Smooth muscle cell (in vitro differentiated cells): ENCODE data around the gene PARD6G. TPM values are rescaled to one million over a fixed set of nuclear protein-coding genes. Genes with fewer than 3 reads are reported as not detected.

Experiments
- DNase-seq: peaks from one replicate; lab custom pipeline; 2025; ENCODE audit not compliant: unreplicated experiment; lab: John Stamatoyannopoulos, UW
- H2AFZ ChIP-seq: fragments of 200-600 bp; sonication (generic); 2 replicates; pipeline ENCODE4 v1.6.0; 2016; ENCODE audit warnings: antibody characterized with exemption, low read depth, mild to moderate bottlenecking
- H3F3A ChIP-seq: fragments of 200-600 bp; sonication (generic); 2 replicates; pipeline ENCODE4 v1.6.0; 2017; ENCODE audit warnings: antibody characterized with exemption, low read depth
- H3K27ac ChIP-seq: fragments of 200-600 bp; sonication (generic); 2 replicates; pipeline ENCODE4 v1.5.1; 2016; ENCODE audit warnings: low read depth, mild to moderate bottlenecking
- H3K27me3 ChIP-seq: fragments of 200-600 bp; sonication (generic); 2 replicates; pipeline ENCODE4 v1.6.1; 2016; ENCODE audit warnings: low read depth, mild to moderate bottlenecking
- H3K36me3 ChIP-seq: fragments of 200-600 bp; sonication (generic); 2 replicates; pipeline ENCODE4 v1.5.1; 2016; ENCODE audit warnings: low read depth
- H3K4me1 ChIP-seq: fragments of 200-600 bp; sonication (generic); 2 replicates; pipeline ENCODE4 v1.5.1; 2016; ENCODE audit warnings: low read depth
- H3K4me2 ChIP-seq: fragments of 200-600 bp; sonication (generic); 2 replicates; pipeline ENCODE4 v1.6.0; 2016; ENCODE audit warnings: mild to moderate bottlenecking
- H3K4me3 ChIP-seq: fragments of 200-600 bp; sonication (generic); 2 replicates; pipeline ENCODE4 v1.5.1; 2016; ENCODE audit warnings: mild to moderate bottlenecking
- H3K79me2 ChIP-seq: fragments of 200-600 bp; sonication (generic); 2 replicates; pipeline ENCODE4 v1.6.0; 2016; ENCODE audit warnings: low read depth, mild to moderate bottlenecking
- H3K9ac ChIP-seq: fragments of 200-600 bp; sonication (generic); 2 replicates; pipeline ENCODE4 v1.6.0; 2016; ENCODE audit warnings: low read depth
- H3K9me3 ChIP-seq: fragments of 200-600 bp; sonication (generic); replicated peaks from 2 replicates; pipeline ENCODE4 v1.5.1; 2016; ENCODE audit warnings: low read depth
- H4K20me1 ChIP-seq: fragments of 200-600 bp; sonication (generic); 2 replicates; pipeline ENCODE4 v1.6.0; 2016; ENCODE audit warnings: low read depth
- WGBS: methylation state at CpG from one replicate; pipeline ENCODE4 v1.1.7; 2016; ENCODE audit warnings: low lambda C conversion rate; 5-methylcytosine and 5-hydroxymethylcytosine counted together
- polyA plus RNA-seq: library from polyadenylated mRNA; unstranded; fragments of >200 nt; fragmentation: Nextera tagmentation; extraction: Ambion mirVana; gene quantifications from 2 replicates; pipeline ENCODE4 v1.2.1, GENCODE V29; 2016
- total RNA-seq: library from RNA; depleted of rRNA; stranded (reverse); fragments of >200 nt; gene quantifications from 2 replicates; pipeline ENCODE4 v1.2.3, GENCODE V29; 2014
- TF ChIP-seq, protein P1 (sequence below): fragments of 200-600 bp; sonication (generic); IDR thresholded peaks from 2 replicates; pipeline ENCODE4 v1.5.1; 2017; ENCODE audit warnings: borderline replicate concordance, mild to moderate bottlenecking, antibody characterized with exemption; ENCODE audit not compliant: insufficient read depth, poor library complexity, severe bottlenecking

PARD6G gene
- total and polyA plus RNA-seq, 2 experiments from 2014 or later, result 19.8 to 19.9 TPM

DNA sequence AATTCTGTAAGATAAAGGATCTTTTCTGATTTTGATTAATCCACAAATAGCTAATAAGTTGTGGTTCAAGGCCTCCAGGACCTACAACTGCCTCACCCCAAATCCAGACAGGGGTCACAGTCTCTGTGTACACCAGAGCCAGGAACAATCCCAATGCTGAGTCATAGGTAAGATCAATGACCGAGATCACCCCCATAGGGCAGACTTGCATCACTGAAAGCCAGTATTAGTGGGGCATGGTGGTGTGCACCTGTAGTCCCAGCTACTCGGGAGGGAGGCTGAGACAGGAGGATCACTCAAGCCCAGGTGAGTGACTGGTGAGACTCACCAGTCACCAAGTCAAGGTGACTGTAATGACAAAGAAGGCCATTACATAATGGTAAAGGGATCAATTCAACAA is 12.9 kb downstream of the PARD6G start:
- Histone ChIP-seq H3K36me3 (no peaks in the 10 kb centered on the region), H3K4me1 (no peaks in the 10 kb centered on the region)

DNA sequence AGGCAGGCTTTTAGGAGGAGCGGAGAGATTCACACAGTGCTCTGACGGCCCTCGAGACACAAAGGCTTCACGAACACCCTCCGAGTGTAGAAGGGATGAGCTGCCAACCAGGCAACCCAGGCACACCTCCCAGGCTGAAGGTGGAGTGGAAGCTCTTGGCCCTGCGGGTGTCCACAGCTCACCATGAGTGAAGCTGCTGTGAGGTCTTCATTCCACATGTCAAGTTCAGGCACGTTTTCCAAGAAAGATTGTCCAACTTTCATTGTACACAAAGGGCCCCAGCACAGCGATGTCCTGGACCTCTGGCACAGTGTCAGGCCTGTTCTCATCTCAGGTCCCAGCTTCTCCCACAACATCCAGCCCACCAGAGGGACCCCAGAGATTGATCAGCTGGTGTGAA is 13.4 kb downstream of the PARD6G start:
- WGBS, result 89% methylated on average over 8 of the region's 8 CpGs
- no peaks in the 10 kb centered on the region for H3K36me3 ChIP-seq
- H3F3A ChIP-seq, result no peaks in the 10 kb centered on the region
- no peak overlapping the region for H3K9ac ChIP-seq
- TF ChIP-seq, protein P1, sequence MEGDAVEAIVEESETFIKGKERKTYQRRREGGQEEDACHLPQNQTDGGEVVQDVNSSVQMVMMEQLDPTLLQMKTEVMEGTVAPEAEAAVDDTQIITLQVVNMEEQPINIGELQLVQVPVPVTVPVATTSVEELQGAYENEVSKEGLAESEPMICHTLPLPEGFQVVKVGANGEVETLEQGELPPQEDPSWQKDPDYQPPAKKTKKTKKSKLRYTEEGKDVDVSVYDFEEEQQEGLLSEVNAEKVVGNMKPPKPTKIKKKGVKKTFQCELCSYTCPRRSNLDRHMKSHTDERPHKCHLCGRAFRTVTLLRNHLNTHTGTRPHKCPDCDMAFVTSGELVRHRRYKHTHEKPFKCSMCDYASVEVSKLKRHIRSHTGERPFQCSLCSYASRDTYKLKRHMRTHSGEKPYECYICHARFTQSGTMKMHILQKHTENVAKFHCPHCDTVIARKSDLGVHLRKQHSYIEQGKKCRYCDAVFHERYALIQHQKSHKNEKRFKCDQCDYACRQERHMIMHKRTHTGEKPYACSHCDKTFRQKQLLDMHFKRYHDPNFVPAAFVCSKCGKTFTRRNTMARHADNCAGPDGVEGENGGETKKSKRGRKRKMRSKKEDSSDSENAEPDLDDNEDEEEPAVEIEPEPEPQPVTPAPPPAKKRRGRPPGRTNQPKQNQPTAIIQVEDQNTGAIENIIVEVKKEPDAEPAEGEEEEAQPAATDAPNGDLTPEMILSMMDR, result no peak
- H3K4me3 ChIP-seq, result no peak overlapping the region
- no peaks in the 10 kb centered on the region for H3K4me1 ChIP-seq
- peaks cover 65% of the 10 kb centered on the region for H4K20me1 ChIP-seq
- no peaks in the 10 kb centered on the region for H3K27me3 ChIP-seq
- no peak overlapping the region for H3K4me2 ChIP-seq
- H2AFZ ChIP-seq, result no peak overlapping the region
- DNase-seq, result no peak
- peaks cover 37% of the 10 kb centered on the region for H3K79me2 ChIP-seq
- no peak overlapping the region for H3K27ac ChIP-seq
- no peaks in the 10 kb centered on the region for H3K9me3 ChIP-seq

More for the DNA sequence above, 12.9 kb downstream of the PARD6G start:
- H3K27ac ChIP-seq, result no peak overlapping the region
- H4K20me1 ChIP-seq, result peaks cover 64% of the 10 kb centered on the region
- H3F3A ChIP-seq, result no peaks in the 10 kb centered on the region
- no peaks in the 10 kb centered on the region for H3K27me3 ChIP-seq
- no peak overlapping the region for H2AFZ ChIP-seq
- TF ChIP-seq, protein P1, result no peak
- no peak overlapping the region for H3K4me3 ChIP-seq
- no peak overlapping the region for H3K4me2 ChIP-seq
- WGBS, result 96% methylated on average over 2 of the region's 2 CpGs
- H3K9ac ChIP-seq, result no peak overlapping the region
- H3K79me2 ChIP-seq, result peaks cover 35% of the 10 kb centered on the region
- no peak for DNase-seq
- no peaks in the 10 kb centered on the region for H3K9me3 ChIP-seq

DNA sequence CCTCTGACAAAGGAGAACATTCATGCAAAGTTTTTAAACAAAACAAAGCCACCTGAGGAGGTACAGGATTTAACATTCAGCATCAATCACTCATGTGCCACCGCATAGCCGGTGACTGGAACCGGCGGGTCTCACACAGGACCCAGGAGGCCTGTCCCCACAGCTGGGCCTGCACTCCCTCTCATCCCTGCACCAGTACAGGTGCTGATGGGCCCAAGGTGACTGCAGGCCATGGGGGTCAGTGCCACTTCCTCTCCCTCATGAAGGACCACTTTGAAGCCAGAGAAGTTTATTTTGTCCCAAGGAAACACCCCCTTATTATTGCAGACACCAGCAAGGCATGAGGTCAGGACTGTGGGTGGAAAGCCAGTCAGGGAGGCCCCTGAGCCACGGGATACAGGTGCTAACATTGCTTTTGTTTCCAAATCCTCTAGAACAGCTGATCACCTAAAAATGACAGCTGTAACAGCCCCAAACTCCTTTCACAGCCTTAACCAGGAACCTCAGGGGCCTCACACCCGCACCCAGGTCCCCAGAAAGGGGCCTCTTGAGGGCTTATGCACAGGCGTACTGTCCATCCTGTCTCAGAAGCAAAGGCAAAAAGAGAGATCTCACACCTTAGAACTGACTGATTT is 14.0 kb downstream of the PARD6G start:
- H3K27ac ChIP-seq, result no peak overlapping the region
- H3K79me2 ChIP-seq, result peaks cover 35% of the 10 kb centered on the region
- no peak overlapping the region for H2AFZ ChIP-seq
- no peak overlapping the region for H3K4me2 ChIP-seq
- no peak for DNase-seq
- no peak overlapping the region for H3K4me3 ChIP-seq
- H3F3A ChIP-seq, result no peaks in the 10 kb centered on the region
- H3K4me1 ChIP-seq, result no peaks in the 10 kb centered on the region
- no peak overlapping the region for H3K9ac ChIP-seq
- no peaks in the 10 kb centered on the region for H3K9me3 ChIP-seq
- WGBS, result 91% methylated on average over 7 of the region's 7 CpGs
- TF ChIP-seq, protein P1, result no peak
- no peaks in the 10 kb centered on the region for H3K27me3 ChIP-seq
- peaks cover 66% of the 10 kb centered on the region for H4K20me1 ChIP-seq
- H3K36me3 ChIP-seq, result no peaks in the 10 kb centered on the region

DNA sequence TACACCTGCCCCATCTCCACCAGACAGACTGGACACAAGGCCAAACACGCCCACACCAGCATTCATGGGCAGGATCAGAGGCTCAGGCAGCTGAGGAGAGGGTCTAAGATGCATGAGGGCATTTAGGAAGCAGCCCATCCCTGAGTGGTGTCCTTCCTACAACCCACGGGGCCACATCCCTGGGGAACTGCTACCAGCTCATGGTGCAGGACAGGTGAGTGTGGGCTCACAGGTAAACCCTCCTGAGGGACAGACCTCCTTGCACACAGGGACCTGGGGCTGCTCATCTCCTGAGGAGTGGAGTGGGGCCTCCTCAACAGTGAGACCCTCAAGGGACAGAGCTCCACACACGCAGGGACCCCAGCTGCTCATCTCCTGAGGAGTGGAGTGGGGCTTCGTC is 14.6 kb downstream of the PARD6G start:
- Histone ChIP-seq H4K20me1 (peaks cover 69% of the 10 kb centered on the region), H3K36me3 (no peaks in the 10 kb centered on the region), H3F3A (no peaks in the 10 kb centered on the region), H2AFZ (no peak overlapping the region), H3K4me1 (no peaks in the 10 kb centered on the region), H3K9ac (no peak overlapping the region), H3K4me2 (no peak overlapping the region), H3K79me2 (peaks cover 30% of the 10 kb centered on the region), H3K27me3 (no peaks in the 10 kb centered on the region), H3K4me3 (no peak overlapping the region), H3K27ac (no peak overlapping the region), H3K9me3 (no peaks in the 10 kb centered on the region)
- TF ChIP-seq, protein P1, result no peak
- no peak for DNase-seq
- WGBS, result 100% methylated on average over 4 of the region's 4 CpGs
